IPS-15b (cell line): ENCODE results near the gene SLC39A11.

Experiments
- H3K27me3 ChIP-seq: one replicate; pipeline ENCODE4 v1.6.1; 2013; ENCODE audit warnings: low read length; ENCODE audit not compliant: control insufficient read depth, insufficient read depth
- H3K36me3 ChIP-seq: one replicate; pipeline ENCODE4 v1.6.1; 2013; ENCODE audit warnings: low read length; ENCODE audit not compliant: control insufficient read depth, insufficient read depth
- H3K4me1 ChIP-seq: one replicate; pipeline ENCODE4 v1.6.1; 2013; ENCODE audit warnings: mild to moderate bottlenecking, low read length; ENCODE audit not compliant: control insufficient read depth, insufficient read depth
- H3K4me3 ChIP-seq: one replicate; pipeline ENCODE4 v1.5.1; 2013; ENCODE audit warnings: low read depth, low read length
- H3K9ac ChIP-seq: one replicate; pipeline ENCODE4 v1.6.1; 2013; ENCODE audit warnings: low read depth, mild to moderate bottlenecking, low read length
- H3K9me3 ChIP-seq: one replicate; pipeline ENCODE4 v1.6.1; 2013; ENCODE audit warnings: mild to moderate bottlenecking, low read length; ENCODE audit not compliant: control insufficient read depth, insufficient read depth

Gene SLC39A11

GRCh38 chr17:72682605-72683004 is 409.9 kb downstream of the SLC39A11 start:
- Histone ChIP-seq H3K4me1 (peaks cover 2% of the 10 kb centered on the region), H3K27me3 (no peaks in the 10 kb centered on the region), H3K4me3 (no peak overlapping the region), H3K9ac (no peak overlapping the region), H3K9me3 (no peaks in the 10 kb centered on the region), H3K36me3 (no peaks in the 10 kb centered on the region)

GRCh38 chr17:72681844-72682243 is 410.6 kb downstream of the SLC39A11 start:
- H3K9ac ChIP-seq: no peak overlapping the region
- no peaks in the 10 kb centered on the region for H3K9me3 ChIP-seq
- H3K36me3 ChIP-seq: no peaks in the 10 kb centered on the region
- H3K4me3 ChIP-seq: no peak overlapping the region
- H3K27me3 ChIP-seq: no peaks in the 10 kb centered on the region
- H3K4me1 ChIP-seq: peaks cover 2% of the 10 kb centered on the region

GRCh38 chr17:72677714-72678390 is 414.6 kb downstream of the SLC39A11 start:
- Histone ChIP-seq H3K9ac (no peak overlapping the region), H3K36me3 (no peaks in the 10 kb centered on the region)

GRCh38 chr17:72677108-72677507 is 415.4 kb downstream of the SLC39A11 start:
- Histone ChIP-seq H3K4me1 (peaks cover 2% of the 10 kb centered on the region), H3K9me3 (no peaks in the 10 kb centered on the region), H3K27me3 (no peaks in the 10 kb centered on the region), H3K4me3 (no peak overlapping the region), H3K36me3 (no peaks in the 10 kb centered on the region), H3K9ac (no peak overlapping the region)

More at GRCh38 chr17:72677714-72678390, 414.6 kb downstream of the SLC39A11 start:
- no peaks in the 10 kb centered on the region for H3K27me3 ChIP-seq
- H3K4me3 ChIP-seq: no peak overlapping the region
- no peaks in the 10 kb centered on the region for H3K9me3 ChIP-seq
- peaks cover 2% of the 10 kb centered on the region for H3K4me1 ChIP-seq

GRCh38 chr17:72672729-72673128 is 419.8 kb downstream of the SLC39A11 start:
- Histone ChIP-seq H3K27me3 (no peaks in the 10 kb centered on the region), H3K4me1 (no peaks in the 10 kb centered on the region), H3K9ac (no peak overlapping the region), H3K4me3 (no peak overlapping the region), H3K9me3 (no peaks in the 10 kb centered on the region), H3K36me3 (no peaks in the 10 kb centered on the region)

- Histone ChIP-seq H3K27me3 (no peaks in the 10 kb centered on the region), H3K9me3 (no peaks in the 10 kb centered on the region), H3K36me3 (no peaks in the 10 kb centered on the region), H3K4me1 (peaks cover 8% of the 10 kb centered on the region), H3K4me3 (no peak overlapping the region), H3K9ac (no peak overlapping the region)
Measured at GRCh38 chr17:72671016-72671415, 421.5 kb downstream of the SLC39A11 start.

- Histone ChIP-seq H3K9ac (no peak overlapping the region), H3K36me3 (no peaks in the 10 kb centered on the region), H3K4me1 (peaks cover 8% of the 10 kb centered on the region), H3K27me3 (no peaks in the 10 kb centered on the region), H3K9me3 (no peaks in the 10 kb centered on the region), H3K4me3 (no peak overlapping the region)
Measured at GRCh38 chr17:72667096-72668063, 425.1 kb downstream of the SLC39A11 start.

GRCh38 chr17:72665852-72666851 is 426.3 kb downstream of the SLC39A11 start:
- Histone ChIP-seq H3K36me3 (no peaks in the 10 kb centered on the region), H3K4me3 (no peak overlapping the region), H3K9me3 (no peaks in the 10 kb centered on the region), H3K9ac (no peak overlapping the region), H3K27me3 (no peaks in the 10 kb centered on the region), H3K4me1 (peaks cover 10% of the 10 kb centered on the region)

GRCh38 chr17:72662827-72663190 is 429.7 kb downstream of the SLC39A11 start:
- H3K4me1 ChIP-seq: peaks cover 15% of the 10 kb centered on the region
- no peak overlapping the region for H3K9ac ChIP-seq

GRCh38 chr17:72661945-72662826 is 430.3 kb downstream of the SLC39A11 start:
- no peaks in the 10 kb centered on the region for H3K27me3 ChIP-seq
- H3K9me3 ChIP-seq: no peaks in the 10 kb centered on the region
- no peak overlapping the region for H3K4me3 ChIP-seq
- no peak overlapping the region for H3K9ac ChIP-seq
- no peaks in the 10 kb centered on the region for H3K36me3 ChIP-seq
- peaks cover 13% of the 10 kb centered on the region for H3K4me1 ChIP-seq

More at GRCh38 chr17:72662827-72663190, 429.7 kb downstream of the SLC39A11 start:
- Histone ChIP-seq H3K27me3 (no peaks in the 10 kb centered on the region), H3K4me3 (no peak overlapping the region), H3K36me3 (no peaks in the 10 kb centered on the region), H3K9me3 (no peaks in the 10 kb centered on the region)
